SU-DHL-6 (cell line): ENCODE results near the gene ALK.

Source experiments
- CTCF ChIP-seq: fragments of 200-600 bp; sonication (generic); IDR thresholded peaks from one replicate; pipeline ENCODE4 v1.5.1; 2017; ENCODE audit warnings: antibody characterized with exemption, mild to moderate bottlenecking, low read length, moderate library complexity; ENCODE audit not compliant: insufficient read depth, poor library complexity, severe bottlenecking
- EZH2phosphoT487 ChIP-seq: fragments of 200-600 bp; sonication (generic), shearing (Covaris generic); conservative IDR thresholded peaks from 2 replicates; pipeline ENCODE4 v1.6.1; 2018; ENCODE audit warnings: mild to moderate bottlenecking, antibody characterized with exemption, low read length, moderate library complexity, mixed read lengths

DNA sequence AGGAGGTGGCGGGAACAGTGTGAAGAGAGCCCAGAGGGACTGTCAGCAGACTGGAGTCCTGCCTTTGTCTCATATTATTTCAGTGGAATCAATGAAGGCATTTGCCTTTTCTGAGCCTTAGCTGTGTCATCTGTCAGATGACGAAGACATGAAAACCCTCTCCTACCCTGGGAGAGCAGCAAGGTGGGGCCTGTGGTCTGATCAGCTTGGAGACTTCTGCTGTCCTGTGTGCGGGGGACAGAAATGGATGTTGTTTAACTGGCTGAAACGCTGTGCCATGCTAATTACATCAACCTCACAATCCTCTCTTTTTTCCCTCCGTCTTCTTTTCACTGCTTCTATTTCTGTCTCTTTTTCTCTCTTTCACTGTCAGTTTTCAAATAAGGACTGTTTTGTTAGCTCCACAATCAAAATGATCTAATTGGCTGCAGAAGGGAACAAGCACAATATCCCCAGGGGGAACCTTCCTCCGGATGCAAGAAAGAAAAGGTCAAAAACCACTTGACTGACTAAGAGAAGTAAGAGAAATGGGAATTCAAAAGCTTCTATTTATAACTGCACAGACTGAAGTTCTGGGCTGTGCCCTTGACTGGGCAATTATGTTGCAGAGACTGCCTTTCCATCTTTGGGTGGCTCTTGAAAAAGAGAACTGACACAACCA, 466.1 kb downstream of the ALK start:
- TF ChIP-seq CTCF (no peak), EZH2phosphoT487 (no peak)
